Sigmoid colon (tissue), 4 donors: ENCODE measurements around the gene ANKS6.

ENCODE experiments used
- POLR2A ChIP-seq, 2 donors: fragments of 450-650 bp; IDR thresholded peaks; one replicate each; pipeline ENCODE4 v1.6.1; 2016; ENCODE audit warnings: antibody characterized with exemption in 2 of 2, mild to moderate bottlenecking in 2 of 2, moderate library complexity in 2 of 2
- POLR2AphosphoS5 ChIP-seq, 4 donors: sonication (generic); formaldehyde crosslinking; IDR thresholded peaks; one replicate each; pipeline ENCODE4 v1.6.1; 2017; ENCODE audit warnings: antibody characterized with exemption in 4 of 4
- TF ChIP-seq, protein P1 (sequence below), 4 experiments: fragments of 450-650 bp in 3 of 4; fragments of 200-600 bp in 1 of 4; IDR thresholded peaks; one replicate each; pipeline ENCODE4 v1.5.1; 2016 to 2019; ENCODE audit warnings: antibody characterized with exemption in 4 of 4, mild to moderate bottlenecking in 3 of 4, moderate library complexity in 2 of 4

DNA sequence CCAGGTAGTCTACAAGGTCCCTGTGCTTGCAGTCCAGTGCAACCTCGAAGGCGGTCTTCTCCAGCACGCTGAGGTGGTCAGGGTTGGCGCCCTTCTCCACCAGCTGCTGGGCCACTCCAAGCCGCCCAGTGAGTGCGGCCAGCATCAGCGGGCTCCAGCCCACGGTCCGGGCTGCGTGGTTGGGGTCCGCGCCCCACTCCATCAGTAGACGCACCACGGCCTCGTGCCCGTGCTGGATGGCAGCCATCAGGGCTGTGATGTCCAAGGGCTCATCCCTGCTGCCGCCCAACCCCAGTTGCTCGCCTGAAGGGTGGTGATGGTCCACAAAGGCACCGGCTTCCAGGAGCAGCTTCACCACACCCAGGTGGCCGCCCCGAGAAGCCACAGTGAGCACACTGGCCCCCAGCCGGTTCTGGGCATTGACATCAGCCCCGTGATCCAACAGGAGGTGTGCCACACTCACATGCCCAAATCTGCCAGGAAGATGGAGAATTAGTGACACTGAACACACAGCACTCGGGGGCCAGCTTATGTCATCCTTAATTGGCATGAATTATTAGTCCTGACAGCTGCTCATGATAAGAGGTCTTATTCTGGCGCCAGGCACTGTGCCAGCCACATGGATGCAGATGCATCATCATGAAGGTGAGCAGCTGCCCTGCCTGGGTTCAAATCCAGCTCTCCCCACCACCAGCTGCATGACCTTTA, 6.1 kb downstream of the ANKS6 start:
- TF ChIP-seq, protein P1, sequence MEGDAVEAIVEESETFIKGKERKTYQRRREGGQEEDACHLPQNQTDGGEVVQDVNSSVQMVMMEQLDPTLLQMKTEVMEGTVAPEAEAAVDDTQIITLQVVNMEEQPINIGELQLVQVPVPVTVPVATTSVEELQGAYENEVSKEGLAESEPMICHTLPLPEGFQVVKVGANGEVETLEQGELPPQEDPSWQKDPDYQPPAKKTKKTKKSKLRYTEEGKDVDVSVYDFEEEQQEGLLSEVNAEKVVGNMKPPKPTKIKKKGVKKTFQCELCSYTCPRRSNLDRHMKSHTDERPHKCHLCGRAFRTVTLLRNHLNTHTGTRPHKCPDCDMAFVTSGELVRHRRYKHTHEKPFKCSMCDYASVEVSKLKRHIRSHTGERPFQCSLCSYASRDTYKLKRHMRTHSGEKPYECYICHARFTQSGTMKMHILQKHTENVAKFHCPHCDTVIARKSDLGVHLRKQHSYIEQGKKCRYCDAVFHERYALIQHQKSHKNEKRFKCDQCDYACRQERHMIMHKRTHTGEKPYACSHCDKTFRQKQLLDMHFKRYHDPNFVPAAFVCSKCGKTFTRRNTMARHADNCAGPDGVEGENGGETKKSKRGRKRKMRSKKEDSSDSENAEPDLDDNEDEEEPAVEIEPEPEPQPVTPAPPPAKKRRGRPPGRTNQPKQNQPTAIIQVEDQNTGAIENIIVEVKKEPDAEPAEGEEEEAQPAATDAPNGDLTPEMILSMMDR (IDR thresholded peaks at IDR 0.05), result no peak
- TF ChIP-seq POLR2A (IDR thresholded peaks at IDR 0.05) (no peak), POLR2AphosphoS5 (IDR thresholded peaks at IDR 0.05) (no peak)
